Measurements from ENCODE around the gene ST7L.

ST7L gene

GRCh38 chr1:112541299-112541698, 77.6 kb downstream of the ST7L start:
- H3K27ac ChIP-seq (ENCODE audit: low read length) = no peak overlapping the region
- H4K20me1 ChIP-seq (ENCODE audit: insufficient read depth, low read length) = no peaks in the 10 kb centered on the region
- H3K9ac ChIP-seq (ENCODE audit: low read depth, low read length) = no peak overlapping the region
- H3K4me2 ChIP-seq (ENCODE audit: insufficient read depth, low read length) = no peak overlapping the region
- H3K4me1 ChIP-seq (ENCODE audit: insufficient read depth, low read length) = no peaks in the 10 kb centered on the region
- ATAC-seq (ENCODE audit: insufficient read depth, low read depth) (no peak), DNase-seq (no peak)
- peaks cover 3% of the 10 kb centered on the region; the same call in 1 of the 2 replicates for H3K36me3 ChIP-seq (ENCODE audit: insufficient read depth, low read length)
- H3K4me3 ChIP-seq (ENCODE audit: low read depth in 1 of 2, low read length in 2 of 2) = no peak overlapping the region
- H2AFZ ChIP-seq (ENCODE audit: low read depth, low read length) = no peak overlapping the region
- H3K9me3 ChIP-seq (ENCODE audit: insufficient read depth, low read length, severe bottlenecking) = no peaks in the 10 kb centered on the region
- no peaks in the 10 kb centered on the region for H3K27me3 ChIP-seq (ENCODE audit: insufficient read depth, low read length, poor library complexity)
- TF ChIP-seq CTCF (IDR thresholded peaks at IDR 0.05; ENCODE audit: borderline replicate concordance, extremely low read depth, low read length, poor library complexity, severe bottlenecking) (no peak), EZH2 (IDR thresholded peaks at IDR 0.05; ENCODE audit: borderline replicate concordance, low read depth, low read length, severe bottlenecking) (no peak)
- no peaks in the 10 kb centered on the region for H3K79me2 ChIP-seq (ENCODE audit: insufficient read depth, low read length)

- no peak overlapping the region for H3K4me3 ChIP-seq (ENCODE audit: low read depth in 1 of 2, low read length in 2 of 2)
- H3K4me2 ChIP-seq (ENCODE audit: insufficient read depth, low read length) = no peak overlapping the region
- no peak overlapping the region for H3K9ac ChIP-seq (ENCODE audit: low read depth, low read length)
- DNase-seq (no peak), ATAC-seq (ENCODE audit: insufficient read depth, low read depth) (no peak)
- H3K4me1 ChIP-seq (ENCODE audit: insufficient read depth, low read length) = no peaks in the 10 kb centered on the region
- H2AFZ ChIP-seq (ENCODE audit: low read depth, low read length) = no peak overlapping the region
- peaks cover 3% of the 10 kb centered on the region; the same call in 1 of the 2 replicates for H3K36me3 ChIP-seq (ENCODE audit: insufficient read depth, low read length)
- no peaks in the 10 kb centered on the region for H4K20me1 ChIP-seq (ENCODE audit: insufficient read depth, low read length)
- TF ChIP-seq CTCF (IDR thresholded peaks at IDR 0.05; ENCODE audit: borderline replicate concordance, extremely low read depth, low read length, poor library complexity, severe bottlenecking) (no peak), EZH2 (IDR thresholded peaks at IDR 0.05; ENCODE audit: borderline replicate concordance, low read depth, low read length, severe bottlenecking) (no peak)
- H3K27ac ChIP-seq (ENCODE audit: low read length) = no peak overlapping the region
- H3K9me3 ChIP-seq (ENCODE audit: insufficient read depth, low read length, severe bottlenecking) = no peaks in the 10 kb centered on the region
- H3K79me2 ChIP-seq (ENCODE audit: insufficient read depth, low read length) = no peaks in the 10 kb centered on the region
- H3K27me3 ChIP-seq (ENCODE audit: insufficient read depth, low read length, poor library complexity) = no peaks in the 10 kb centered on the region
Measured at GRCh38 chr1:112540226-112540794, 78.6 kb downstream of the ST7L start.

GRCh38 chr1:112538883-112539282, 80.1 kb downstream of the ST7L start:
- Histone ChIP-seq H4K20me1 (ENCODE audit: insufficient read depth, low read length) (no peaks in the 10 kb centered on the region), H3K79me2 (ENCODE audit: insufficient read depth, low read length) (no peaks in the 10 kb centered on the region), H3K9ac (ENCODE audit: low read depth, low read length) (no peak overlapping the region), H3K4me3 (ENCODE audit: low read depth in 1 of 2, low read length in 2 of 2) (no peak overlapping the region), H3K9me3 (ENCODE audit: insufficient read depth, low read length, severe bottlenecking) (no peaks in the 10 kb centered on the region), H3K4me2 (ENCODE audit: insufficient read depth, low read length) (no peak overlapping the region), H3K4me1 (ENCODE audit: insufficient read depth, low read length) (no peaks in the 10 kb centered on the region), H2AFZ (ENCODE audit: low read depth, low read length) (no peak overlapping the region), H3K36me3 (ENCODE audit: insufficient read depth, low read length) (peaks cover 6% of the 10 kb centered on the region; the same call in 1 of the 2 replicates), H3K27me3 (ENCODE audit: insufficient read depth, low read length, poor library complexity) (no peaks in the 10 kb centered on the region), H3K27ac (ENCODE audit: low read length) (no peak overlapping the region)
- DNase-seq = no peak
- TF ChIP-seq EZH2 (IDR thresholded peaks at IDR 0.05; ENCODE audit: borderline replicate concordance, low read depth, low read length, severe bottlenecking) (no peak), CTCF (IDR thresholded peaks at IDR 0.05; ENCODE audit: borderline replicate concordance, extremely low read depth, low read length, poor library complexity, severe bottlenecking) (no peak)
- no peak for ATAC-seq (ENCODE audit: insufficient read depth, low read depth)
